HCT116 (cell line): ENCODE results near the gene FHL2. TPM values are rescaled to one million over a fixed set of nuclear protein-coding genes. Genes with fewer than 3 reads are reported as not detected.
"Not testable (repeated sequence)": the region's sequence is repeated elsewhere in the genome, so short reads cannot be mapped to it uniquely, and the experiment has no call there.

Experiments used
- ATAC-seq: fragments of 200-7000 bp; cut with Tn5 transposase; 2 replicates; pipeline ENCODE4 v1.9.1; 2020; ENCODE audit warnings: mild to moderate bottlenecking, moderate library complexity
- BruUV-seq: library from RNA; stranded (reverse); fragments of 400-500 nt; replicated peaks from 2 replicates; lab custom pipeline; 2021; lab: Mats Ljungman, UMichigan
- CTCF ChIA-PET: fragments of 300-600 bp; sonication (Branson Sonifier 250); formaldehyde crosslinking; loops from one replicate; lab custom pipeline; 2021; ENCODE audit warnings: antibody characterized with exemption; lab: Charles Lee
- POLR2A ChIA-PET: fragments of 300-600, 350-600 bp; sonication (Branson Sonifier 250); formaldehyde crosslinking; loops from one replicate; lab custom pipeline; 2021; ENCODE audit warnings: antibody characterized with exemption; lab: Charles Lee
- RAD21 ChIA-PET, 2 experiments: fragments of 300-600 bp; sonication (Branson Sonifier 250); formaldehyde crosslinking; loops; one replicate each; lab custom pipeline; 2023; ENCODE audit warnings: low total read pairs in 2 of 2; ENCODE audit not compliant: uncharacterized antibody in 2 of 2, unreplicated experiment in 2 of 2, low non-redundant PET in 1 of 2; lab: Charles Lee
- DNase-seq: peaks from one replicate; pipeline ENCODE4 v3.0.0-alpha.2; 2010; ENCODE audit warnings: low read depth, low spot score
- H2AFZ ChIP-seq: fragments of 200-600 bp; shearing (Covaris generic), sonication (generic); 2 replicates; pipeline ENCODE4 v1.6.1; 2017; ENCODE audit warnings: low read depth, mixed run types, mixed read lengths, antibody characterized with exemption, low read length; ENCODE audit not compliant: poor library complexity, severe bottlenecking
- H3K27ac ChIP-seq: 2 replicates; pipeline ENCODE4 v1.5.1; 2012; ENCODE audit warnings: low read depth, low read length
- H3K27me3 ChIP-seq: fragments of 200-600 bp; sonication (generic); 2 replicates; pipeline ENCODE4 v1.6.1; 2016; ENCODE audit warnings: mixed run types, low read length, mixed read lengths; ENCODE audit not compliant: insufficient read depth
- H3K36me3 ChIP-seq, 2 experiments: fragments of 200-500 bp in 1 of 2; fragments of 200-600 bp in 1 of 2; sonication (Bioruptor generic) in 1 of 2; sonication (generic) in 1 of 2; 2 replicates each; pipeline versions ENCODE4 v1.5.1 to v1.6.1; 2014 to 2016; ENCODE audit warnings: low read length in 2 of 2, inconsistent platforms in 1 of 2, mixed read lengths in 1 of 2, mixed run types in 1 of 2; ENCODE audit not compliant: insufficient read depth in 2 of 2, control insufficient read depth in 1 of 2
- H3K4me1 ChIP-seq, 2 experiments: fragments of 200-600 bp in 1 of 2; sonication (generic) in 1 of 2; 2 replicates each; pipeline versions ENCODE4 v1.5.1 to v1.6.1; 2012 to 2017; ENCODE audit warnings: low read length in 2 of 2, inconsistent platforms in 1 of 2, mild to moderate bottlenecking in 1 of 2, mixed read lengths in 1 of 2, mixed run types in 1 of 2, moderate library complexity in 1 of 2; ENCODE audit not compliant: insufficient read depth in 2 of 2, control insufficient read depth in 1 of 2
- H3K4me2 ChIP-seq: fragments of 200-600 bp; sonication (generic); 2 replicates; pipeline ENCODE4 v1.6.1; 2017; ENCODE audit warnings: mixed run types, low read length, mixed read lengths
- H3K4me3 ChIP-seq, 2 experiments: fragments of 200-600 bp in 1 of 2; sonication (generic) in 1 of 2; replicated peaks in 1 of 2; 2 replicates each; pipeline ENCODE4 v1.5.1; 2011 to 2016; ENCODE audit warnings: low read length in 2 of 2, control low read depth in 1 of 2, low read depth in 1 of 2, mild to moderate bottlenecking in 1 of 2, mixed read lengths in 1 of 2, mixed run types in 1 of 2
- H3K79me2 ChIP-seq: fragments of 200-600 bp; sonication (generic); 2 replicates; pipeline ENCODE4 v1.6.1; 2017; ENCODE audit warnings: mild to moderate bottlenecking, mixed run types, low read length, moderate library complexity, mixed read lengths; ENCODE audit not compliant: insufficient read depth
- H3K9ac ChIP-seq: fragments of 200-600 bp; sonication (generic); 2 replicates; pipeline ENCODE4 v1.6.1; 2016; ENCODE audit warnings: low read length, mixed read lengths
- H3K9me2 ChIP-seq: fragments of 200-600 bp; sonication (generic), shearing (Covaris generic); 2 replicates; pipeline ENCODE4 v1.6.1; 2017; ENCODE audit warnings: mixed run types, mild to moderate bottlenecking, moderate library complexity; ENCODE audit not compliant: insufficient read depth
- H3K9me3 ChIP-seq, 2 experiments: fragments of 200-500 bp in 1 of 2; fragments of 200-600 bp in 1 of 2; sonication (Bioruptor generic) in 1 of 2; sonication (generic) in 1 of 2; 2 replicates each; pipeline ENCODE4 v1.6.1; 2014 to 2017; ENCODE audit warnings: low read length in 2 of 2, mixed read lengths in 2 of 2, inconsistent platforms in 1 of 2, low read depth in 1 of 2, mild to moderate bottlenecking in 1 of 2, mixed run types in 1 of 2, moderate library complexity in 1 of 2; ENCODE audit not compliant: control insufficient read depth in 1 of 2, insufficient read depth in 1 of 2
- H4K20me1 ChIP-seq: fragments of 200-600 bp; sonication (generic), shearing (Covaris generic); 2 replicates; pipeline ENCODE4 v1.6.1; 2017; ENCODE audit warnings: mixed run types, mild to moderate bottlenecking, moderate library complexity; ENCODE audit not compliant: insufficient read depth
- CEBPB ChIP-seq: IDR thresholded peaks from 2 replicates; pipeline ENCODE4 v1.6.1; 2012; ENCODE audit warnings: low read depth
- EZH2phosphoT487 ChIP-seq: fragments of 200-600 bp; IDR thresholded peaks from 2 replicates; pipeline ENCODE4 v1.6.1; 2018; ENCODE audit warnings: antibody characterized with exemption, borderline replicate concordance
- RAD21 ChIP-seq: IDR thresholded peaks from 2 replicates; pipeline ENCODE4 v1.6.1; 2012; ENCODE audit warnings: low read depth, mild to moderate bottlenecking
- SRF ChIP-seq: IDR thresholded peaks from 2 replicates; pipeline ENCODE4 v1.6.1; 2012; ENCODE audit warnings: low read depth
- ZNF274 ChIP-seq: fragments of 200-500 bp; sonication (Bioruptor generic); IDR thresholded peaks from 2 replicates; pipeline ENCODE4 v1.6.1; 2014; ENCODE audit warnings: mild to moderate bottlenecking, low read depth, low read length, inconsistent platforms
- intact Hi-C: fragments of 100-400 bp; cut with micrococcal nuclease; formaldehyde crosslinking; loops from 2 replicates; pipeline ENCODE4 v1.10.0; 2022
- total RNA-seq: library from RNA; stranded (reverse); gene quantifications from one replicate; pipeline ENCODE4 v1.2.1, GENCODE V29; 2021; ENCODE audit not compliant: unreplicated experiment

Gene FHL2
- total RNA-seq, 1 experiment from 2014 or later: 86.6 TPM

- ChIA-PET RAD21 (no interaction called here), CTCF (no interaction called here), POLR2A (no interaction called here)
- intact Hi-C loops: no loop called here
- DNase-seq (no peak), ATAC-seq (no peak)
- Histone ChIP-seq H3K9ac (no peak overlapping the region), H4K20me1 (no peaks in the 10 kb centered on the region), H3K36me3 (no peaks in the 10 kb centered on the region), H3K27me3 (no peaks in the 10 kb centered on the region), H2AFZ (no peak overlapping the region), H3K9me2 (no peaks in the 10 kb centered on the region), H3K4me3 (no peak overlapping the region), H3K4me1 (peaks cover 12 to 26% of the 10 kb centered on the region in 2 experiments), H3K9me3 (no peaks in the 10 kb centered on the region), H3K4me2 (peak overlapping the region; percentile 71; the same call in 1 of the 2 replicates), H3K27ac (no peak overlapping the region), H3K79me2 (peaks cover 64% of the 10 kb centered on the region)
- TSS peak; percentile 23 for BruUV-seq
- TF ChIP-seq EZH2phosphoT487 (no peak), SRF (no peak), RAD21 (no peak), CEBPB (no peak), ZNF274 (no peak)
Measured at GRCh38 chr2:105327690-105328089, 71.2 kb downstream of the FHL2 start.

GRCh38 chr2:105327271-105327670, 71.6 kb downstream of the FHL2 start:
- Histone ChIP-seq H3K4me1 (peaks cover 12 to 26% of the 10 kb centered on the region in 2 experiments), H3K79me2 (peaks cover 68% of the 10 kb centered on the region)
- DNase-seq, H3K9me2 ChIP-seq, intact Hi-C loops, H2AFZ ChIP-seq, H3K36me3 ChIP-seq, BruUV-seq, ATAC-seq, H3K4me2 ChIP-seq, H4K20me1 ChIP-seq, POLR2A ChIA-PET, H3K27ac ChIP-seq, H3K9ac ChIP-seq, H3K4me3 ChIP-seq, H3K9me3 ChIP-seq, RAD21 ChIA-PET, CTCF ChIA-PET, H3K27me3 ChIP-seq: not testable (repeated sequence)
